Measurements from ENCODE around the gene POU4F3.

GRCh38 chr5:146366904-146367303, 28.3 kb downstream of the POU4F3 start:
- TF ChIP-seq REST (IDR thresholded peaks at IDR 0.05; ENCODE audit: insufficient read depth in 1 of 2, low read depth in 2 of 2, low read length in 2 of 2) (no peak), SIN3A (IDR thresholded peaks at IDR 0.05; ENCODE audit: borderline replicate concordance, insufficient read depth, low read length) (no peak), POLR2AphosphoS5 (IDR thresholded peaks at IDR 0.05; ENCODE audit: low read depth, low read length) (no peak)

Data from PFSK-1 (cell line).